SK-N-SH (cell line): ENCODE data around the gene EEF1AKMT1.
"Not testable (repeated sequence)": the region's sequence is repeated elsewhere in the genome, so short reads cannot be mapped to it uniquely, and the experiment has no call there.

Experiments used
- CTCF ChIP-seq: fragments of 200-600 bp; sonication (generic); IDR thresholded peaks from 2 replicates; pipeline ENCODE4 v1.6.1; 2017; ENCODE audit warnings: antibody characterized with exemption, mild to moderate bottlenecking, moderate library complexity
- FOXJ3 ChIP-seq: sonication (generic); formaldehyde crosslinking; IDR thresholded peaks from 2 replicates; pipeline ENCODE4 v1.5.1; 2020; ENCODE audit warnings: mild to moderate bottlenecking, missing genetic modification reagents
- POLR2AphosphoS5 ChIP-seq: IDR thresholded peaks from 2 replicates; pipeline ENCODE4 v1.6.1; 2012; ENCODE audit warnings: low read depth, low read length
- TCF12 ChIP-seq: IDR thresholded peaks from 2 replicates; pipeline ENCODE4 v1.4.0; 2012
- YY1 ChIP-seq: IDR thresholded peaks from 2 replicates; pipeline ENCODE4 v1.4.0; 2012; ENCODE audit warnings: low read depth, mild to moderate bottlenecking

DNA sequence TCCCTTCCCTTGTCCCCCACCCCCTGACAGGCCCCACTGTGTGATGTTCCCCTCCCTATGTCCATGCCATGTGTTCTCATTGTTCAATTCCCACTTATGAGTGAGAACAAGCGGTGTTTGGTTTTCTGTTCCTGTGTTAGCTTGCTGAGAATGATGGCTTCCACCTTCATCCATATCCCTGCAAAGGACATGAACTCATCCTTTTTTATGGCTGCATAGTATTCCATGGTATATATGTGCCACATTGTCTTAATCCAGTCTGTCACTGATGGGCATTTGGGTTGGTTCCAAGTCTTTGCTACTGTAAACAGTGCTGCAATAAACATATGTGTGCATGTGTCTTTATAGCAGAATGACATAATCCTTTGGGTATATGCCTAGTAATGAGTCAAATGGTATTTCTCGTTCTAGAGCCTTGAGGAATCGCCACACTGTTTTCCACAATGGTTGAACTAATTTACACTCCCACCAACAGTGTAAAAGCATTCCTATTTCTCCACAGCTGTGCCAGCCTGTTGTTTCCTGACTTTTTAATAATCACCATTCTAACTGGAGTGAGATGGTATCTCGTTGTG, 29.8 kb downstream of the EEF1AKMT1 start:
- not testable (repeated sequence) for TF ChIP-seq CTCF, TCF12, POLR2AphosphoS5, FOXJ3, YY1
